AG09309 (cell line): ENCODE data around the gene ADAMTSL3.
A peak's percentile ranks its signal among the peaks of the same experiment; 100 is the strongest.

ENCODE experiments used
- DNase-seq: peaks from one replicate; pipeline ENCODE4 v3.0.0-alpha.2; 2010; ENCODE audit warnings: low read depth
- H3K4me3 ChIP-seq: 2 replicates; pipeline ENCODE4 v1.5.1; 2011; ENCODE audit warnings: mild to moderate bottlenecking, low read depth, low read length, moderate library complexity; ENCODE audit not compliant: control insufficient read depth
- TF ChIP-seq, protein P1 (sequence below): IDR thresholded peaks from 2 replicates; pipeline ENCODE4 v1.5.1; 2011; ENCODE audit warnings: mild to moderate bottlenecking, low read depth, low read length, inconsistent platforms; ENCODE audit not compliant: insufficient read depth, control insufficient read depth; ENCODE audit errors: missing control alignments

Gene ADAMTSL3

DNA sequence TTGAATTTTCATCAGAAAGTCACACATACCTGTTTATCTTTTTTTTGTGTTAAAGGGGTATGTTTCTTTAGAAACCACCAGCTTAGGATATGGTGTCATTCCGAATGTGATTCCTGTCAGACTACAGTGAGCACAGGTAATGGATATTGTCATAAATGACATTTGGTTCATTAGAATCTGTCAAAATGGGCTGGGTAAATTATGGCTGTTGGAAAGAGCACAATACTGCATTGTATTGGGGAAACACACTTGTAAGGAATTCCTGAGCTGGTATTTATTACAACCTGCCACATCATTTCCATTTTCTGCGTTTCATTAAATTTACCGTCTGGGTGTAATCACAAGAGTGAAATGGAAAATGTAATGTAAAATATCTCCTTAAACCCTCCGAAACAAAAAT is 78.8 kb downstream of the ADAMTSL3 start:
- TF ChIP-seq, protein P1, sequence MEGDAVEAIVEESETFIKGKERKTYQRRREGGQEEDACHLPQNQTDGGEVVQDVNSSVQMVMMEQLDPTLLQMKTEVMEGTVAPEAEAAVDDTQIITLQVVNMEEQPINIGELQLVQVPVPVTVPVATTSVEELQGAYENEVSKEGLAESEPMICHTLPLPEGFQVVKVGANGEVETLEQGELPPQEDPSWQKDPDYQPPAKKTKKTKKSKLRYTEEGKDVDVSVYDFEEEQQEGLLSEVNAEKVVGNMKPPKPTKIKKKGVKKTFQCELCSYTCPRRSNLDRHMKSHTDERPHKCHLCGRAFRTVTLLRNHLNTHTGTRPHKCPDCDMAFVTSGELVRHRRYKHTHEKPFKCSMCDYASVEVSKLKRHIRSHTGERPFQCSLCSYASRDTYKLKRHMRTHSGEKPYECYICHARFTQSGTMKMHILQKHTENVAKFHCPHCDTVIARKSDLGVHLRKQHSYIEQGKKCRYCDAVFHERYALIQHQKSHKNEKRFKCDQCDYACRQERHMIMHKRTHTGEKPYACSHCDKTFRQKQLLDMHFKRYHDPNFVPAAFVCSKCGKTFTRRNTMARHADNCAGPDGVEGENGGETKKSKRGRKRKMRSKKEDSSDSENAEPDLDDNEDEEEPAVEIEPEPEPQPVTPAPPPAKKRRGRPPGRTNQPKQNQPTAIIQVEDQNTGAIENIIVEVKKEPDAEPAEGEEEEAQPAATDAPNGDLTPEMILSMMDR: no peak
- DNase-seq: no peak
- H3K4me3 ChIP-seq: no peak overlapping the region

DNA sequence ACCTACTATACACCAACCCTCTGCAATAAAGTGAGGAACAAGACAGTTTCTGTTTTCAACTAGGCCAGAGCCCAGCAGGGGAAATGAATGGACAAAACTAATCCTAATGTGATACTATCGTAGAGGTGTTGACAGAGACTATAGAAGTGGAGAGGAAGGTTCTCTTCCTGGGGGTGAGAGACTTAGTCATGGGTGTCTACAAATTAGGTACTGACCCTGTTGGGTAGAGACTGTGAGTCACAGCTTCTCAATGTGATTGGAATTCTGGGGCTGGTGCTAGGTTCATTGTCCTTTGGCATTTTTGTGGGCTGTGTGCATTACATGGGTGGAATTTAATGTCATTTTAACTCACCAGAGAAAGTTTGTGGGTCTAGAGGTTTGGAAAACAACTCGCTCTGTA is 79.3 kb downstream of the ADAMTSL3 start:
- no peak for DNase-seq
- H3K4me3 ChIP-seq: no peak overlapping the region
- TF ChIP-seq, protein P1: no peak

DNA sequence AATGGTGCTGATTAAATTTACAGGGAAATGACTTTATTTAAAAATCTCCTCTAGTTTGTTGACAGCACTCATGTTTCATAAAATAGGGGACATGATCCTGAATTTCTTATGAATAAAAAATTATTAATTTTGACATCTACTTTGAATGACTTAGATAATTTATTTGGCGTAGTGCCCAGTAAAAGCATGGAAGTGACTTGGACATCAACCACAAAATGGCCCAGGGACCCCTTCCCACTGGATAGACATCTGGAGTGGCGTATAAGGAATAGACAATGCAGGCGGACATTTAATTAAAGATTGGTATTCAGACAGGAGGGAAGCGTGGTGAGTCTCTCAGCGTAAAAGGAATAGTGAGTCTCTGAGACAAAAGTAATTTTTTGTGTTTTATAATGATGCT is 79.8 kb downstream of the ADAMTSL3 start:
- TF ChIP-seq, protein P1: no peak
- no peak for DNase-seq
- no peak overlapping the region for H3K4me3 ChIP-seq

DNA sequence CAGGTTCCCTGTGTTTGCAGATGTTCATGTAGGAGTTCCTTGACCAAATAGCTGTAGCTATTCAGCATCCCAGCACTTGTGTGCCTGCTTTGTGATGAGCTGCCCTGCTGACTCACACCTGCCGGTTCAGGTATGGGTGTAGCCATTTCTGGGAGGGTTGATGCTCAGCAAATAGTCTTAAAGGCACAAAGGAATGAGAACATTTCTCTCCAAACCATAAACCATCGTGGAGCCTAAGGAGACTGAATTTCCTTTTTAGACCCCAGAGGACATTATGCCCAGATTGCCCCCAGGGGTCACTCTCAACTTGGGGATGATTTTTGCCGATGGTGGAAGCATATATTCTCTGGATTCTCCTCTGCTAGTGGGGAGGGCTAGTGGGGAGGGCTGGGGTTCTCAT is 80.6 kb downstream of the ADAMTSL3 start:
- no peak for DNase-seq
- TF ChIP-seq, protein P1: no peak
- H3K4me3 ChIP-seq: no peak overlapping the region

DNA sequence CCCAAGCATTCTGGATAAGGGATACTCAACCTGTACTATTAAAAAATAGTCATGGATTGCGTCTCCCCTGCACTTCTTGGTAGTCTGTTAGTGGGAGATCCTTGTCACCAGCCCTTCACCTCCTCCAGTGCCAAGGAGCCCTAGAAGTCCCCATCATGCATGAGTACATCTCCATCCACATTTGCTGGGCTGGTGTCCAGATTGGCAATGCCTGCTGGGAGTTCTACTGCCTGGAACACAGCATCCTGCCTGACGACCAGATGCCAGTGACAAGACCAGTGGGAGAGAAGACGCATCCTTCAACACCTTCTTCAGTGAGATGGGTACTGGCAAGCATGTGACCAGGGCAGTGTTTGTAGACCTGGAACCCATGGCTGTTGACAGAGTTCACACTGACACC is 85.7 kb downstream of the ADAMTSL3 start:
- TF ChIP-seq, protein P1: peak; percentile 1
- no peak for DNase-seq
- no peak overlapping the region for H3K4me3 ChIP-seq

DNA sequence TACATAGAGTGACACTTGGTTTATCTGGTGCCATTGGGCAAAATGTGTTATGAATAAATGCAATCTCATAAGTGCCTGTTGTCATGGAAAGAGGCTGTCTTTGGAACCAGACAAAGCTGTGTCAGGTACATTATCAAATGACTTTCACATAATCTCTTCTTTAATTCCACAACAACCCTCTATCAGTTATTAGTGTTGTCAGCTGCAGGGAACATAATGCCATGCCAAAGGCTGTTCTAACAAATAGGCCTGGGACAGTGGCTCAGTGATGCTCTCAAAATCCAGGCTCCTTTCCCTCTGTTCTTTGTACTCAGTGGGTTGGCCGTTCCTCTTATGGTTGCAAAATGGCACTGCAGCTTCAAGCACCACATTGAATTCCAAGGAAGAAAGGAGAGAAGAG is 91.8 kb downstream of the ADAMTSL3 start:
- DNase-seq: no peak
- H3K4me3 ChIP-seq: no peak overlapping the region
- TF ChIP-seq, protein P1: no peak

DNA sequence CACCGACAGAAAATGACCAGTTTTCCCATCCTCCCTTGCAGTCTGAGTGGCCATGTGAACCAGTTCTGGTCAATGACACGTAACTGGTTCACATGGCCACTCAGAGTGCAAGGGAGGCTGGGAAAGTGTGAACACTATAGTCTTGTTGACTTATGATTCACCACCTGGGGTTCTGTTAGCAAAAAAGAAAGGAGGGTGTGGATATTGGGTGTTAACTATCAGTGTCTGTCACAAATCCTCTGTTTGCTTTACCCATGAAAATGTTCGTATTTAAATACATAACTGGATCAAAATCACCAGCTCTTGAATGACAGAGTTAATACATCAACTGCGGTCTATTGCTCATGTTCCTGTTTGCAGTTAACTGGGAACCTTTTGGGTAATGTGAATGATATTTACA is 92.3 kb downstream of the ADAMTSL3 start:
- TF ChIP-seq, protein P1: no peak
- no peak overlapping the region for H3K4me3 ChIP-seq
- DNase-seq: no peak
